ENCODE results near the gene WDFY3.

Gene WDFY3

DNA sequence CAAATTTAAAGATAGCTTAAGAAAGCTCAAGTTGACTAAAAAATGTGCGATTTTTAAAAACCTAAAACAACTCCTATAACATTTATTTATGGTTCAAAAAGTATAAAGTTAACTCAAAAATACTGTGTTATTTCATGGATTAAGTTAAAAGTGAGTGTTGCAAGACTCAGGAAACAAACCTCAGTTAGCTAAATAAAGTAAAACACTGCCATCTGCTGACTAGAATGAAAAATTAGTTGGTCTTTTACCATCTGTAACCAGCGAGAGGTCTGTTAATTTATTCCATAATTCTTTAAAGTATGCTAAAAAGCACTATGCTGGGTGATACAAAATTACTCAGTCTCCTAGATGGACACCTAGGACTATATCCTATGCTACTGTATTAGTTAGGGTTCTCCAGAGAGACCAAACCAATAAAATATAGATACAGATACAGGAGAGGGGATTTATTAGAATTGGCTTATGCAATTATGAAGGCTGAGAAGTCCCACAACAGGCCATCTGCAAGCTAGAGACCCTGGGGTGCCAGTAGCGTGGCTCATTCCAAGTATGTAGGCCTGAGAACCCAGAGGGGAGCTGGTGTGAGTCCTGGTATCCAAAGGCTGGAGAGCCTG, 4.9 kb upstream of the WDFY3 start:
- TF ChIP-seq, protein P1, sequence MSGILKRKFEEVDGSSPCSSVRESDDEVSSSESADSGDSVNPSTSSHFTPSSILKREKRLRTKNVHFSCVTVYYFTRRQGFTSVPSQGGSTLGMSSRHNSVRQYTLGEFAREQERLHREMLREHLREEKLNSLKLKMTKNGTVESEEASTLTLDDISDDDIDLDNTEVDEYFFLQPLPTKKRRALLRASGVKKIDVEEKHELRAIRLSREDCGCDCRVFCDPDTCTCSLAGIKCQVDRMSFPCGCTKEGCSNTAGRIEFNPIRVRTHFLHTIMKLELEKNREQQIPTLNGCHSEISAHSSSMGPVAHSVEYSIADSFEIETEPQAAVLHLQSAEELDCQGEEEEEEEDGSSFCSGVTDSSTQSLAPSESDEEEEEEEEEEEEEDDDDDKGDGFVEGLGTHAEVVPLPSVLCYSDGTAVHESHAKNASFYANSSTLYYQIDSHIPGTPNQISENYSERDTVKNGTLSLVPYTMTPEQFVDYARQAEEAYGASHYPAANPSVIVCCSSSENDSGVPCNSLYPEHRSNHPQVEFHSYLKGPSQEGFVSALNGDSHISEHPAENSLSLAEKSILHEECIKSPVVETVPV (CRISPR knock-in tag; IDR thresholded peaks at IDR 0.05), result no peak
- ATAC-seq, result peak; percentile 31

DNA sequence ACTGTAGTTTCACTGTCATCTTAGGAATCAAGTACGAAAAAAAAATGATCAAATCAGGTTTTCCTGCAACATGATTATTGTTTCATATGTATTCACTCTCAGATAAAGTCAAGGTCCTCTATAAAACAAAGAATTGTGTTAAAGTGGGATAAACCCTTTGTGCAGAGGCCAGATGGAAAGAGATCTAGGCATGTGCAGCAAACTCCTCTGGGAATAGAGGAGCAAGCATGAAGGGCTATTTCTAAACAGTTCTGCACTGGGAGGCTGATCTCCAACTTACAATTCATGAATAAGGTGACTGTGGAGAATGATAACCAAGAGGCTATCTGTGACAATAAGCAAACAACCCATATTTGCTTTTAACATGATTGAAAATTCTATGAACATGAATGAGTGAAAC, 2.4 kb upstream of the WDFY3 start:
- TF ChIP-seq ZFP3 (CRISPR knock-in tag; IDR thresholded peaks at IDR 0.05) (no peak), ZFP30 (CRISPR knock-in tag; IDR thresholded peaks at IDR 0.05) (no peak), RARB (CRISPR knock-in tag; IDR thresholded peaks at IDR 0.05) (no peak), TOX (CRISPR knock-in tag; IDR thresholded peaks at IDR 0.05; ENCODE audit: borderline replicate concordance) (no peak), CSDC2 (CRISPR knock-in tag; IDR thresholded peaks at IDR 0.05) (no peak), ISL1 (CRISPR knock-in tag; IDR thresholded peaks at IDR 0.05) (no peak), ESRRG (CRISPR knock-in tag; IDR thresholded peaks at IDR 0.05) (no peak), ARNTL (CRISPR knock-in tag; IDR thresholded peaks at IDR 0.05; ENCODE audit: borderline replicate concordance, low read depth) (no peak), PPARA (CRISPR knock-in tag; IDR thresholded peaks at IDR 0.05; ENCODE audit: borderline replicate concordance) (no peak), BACH2 (CRISPR knock-in tag; IDR thresholded peaks at IDR 0.05; ENCODE audit: borderline replicate concordance) (no peak), GLIS3 (CRISPR knock-in tag; IDR thresholded peaks at IDR 0.05) (no peak), ZNF8 (CRISPR knock-in tag; IDR thresholded peaks at IDR 0.05) (no peak)
- TF ChIP-seq, protein P2, sequence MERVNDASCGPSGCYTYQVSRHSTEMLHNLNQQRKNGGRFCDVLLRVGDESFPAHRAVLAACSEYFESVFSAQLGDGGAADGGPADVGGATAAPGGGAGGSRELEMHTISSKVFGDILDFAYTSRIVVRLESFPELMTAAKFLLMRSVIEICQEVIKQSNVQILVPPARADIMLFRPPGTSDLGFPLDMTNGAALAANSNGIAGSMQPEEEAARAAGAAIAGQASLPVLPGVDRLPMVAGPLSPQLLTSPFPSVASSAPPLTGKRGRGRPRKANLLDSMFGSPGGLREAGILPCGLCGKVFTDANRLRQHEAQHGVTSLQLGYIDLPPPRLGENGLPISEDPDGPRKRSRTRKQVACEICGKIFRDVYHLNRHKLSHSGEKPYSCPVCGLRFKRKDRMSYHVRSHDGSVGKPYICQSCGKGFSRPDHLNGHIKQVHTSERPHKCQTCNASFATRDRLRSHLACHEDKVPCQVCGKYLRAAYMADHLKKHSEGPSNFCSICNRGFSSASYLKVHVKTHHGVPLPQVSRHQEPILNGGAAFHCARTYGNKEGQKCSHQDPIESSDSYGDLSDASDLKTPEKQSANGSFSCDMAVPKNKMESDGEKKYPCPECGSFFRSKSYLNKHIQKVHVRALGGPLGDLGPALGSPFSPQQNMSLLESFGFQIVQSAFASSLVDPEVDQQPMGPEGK (CRISPR knock-in tag; IDR thresholded peaks at IDR 0.05; ENCODE audit: borderline replicate concordance), result no peak
- TF ChIP-seq, protein P3, sequence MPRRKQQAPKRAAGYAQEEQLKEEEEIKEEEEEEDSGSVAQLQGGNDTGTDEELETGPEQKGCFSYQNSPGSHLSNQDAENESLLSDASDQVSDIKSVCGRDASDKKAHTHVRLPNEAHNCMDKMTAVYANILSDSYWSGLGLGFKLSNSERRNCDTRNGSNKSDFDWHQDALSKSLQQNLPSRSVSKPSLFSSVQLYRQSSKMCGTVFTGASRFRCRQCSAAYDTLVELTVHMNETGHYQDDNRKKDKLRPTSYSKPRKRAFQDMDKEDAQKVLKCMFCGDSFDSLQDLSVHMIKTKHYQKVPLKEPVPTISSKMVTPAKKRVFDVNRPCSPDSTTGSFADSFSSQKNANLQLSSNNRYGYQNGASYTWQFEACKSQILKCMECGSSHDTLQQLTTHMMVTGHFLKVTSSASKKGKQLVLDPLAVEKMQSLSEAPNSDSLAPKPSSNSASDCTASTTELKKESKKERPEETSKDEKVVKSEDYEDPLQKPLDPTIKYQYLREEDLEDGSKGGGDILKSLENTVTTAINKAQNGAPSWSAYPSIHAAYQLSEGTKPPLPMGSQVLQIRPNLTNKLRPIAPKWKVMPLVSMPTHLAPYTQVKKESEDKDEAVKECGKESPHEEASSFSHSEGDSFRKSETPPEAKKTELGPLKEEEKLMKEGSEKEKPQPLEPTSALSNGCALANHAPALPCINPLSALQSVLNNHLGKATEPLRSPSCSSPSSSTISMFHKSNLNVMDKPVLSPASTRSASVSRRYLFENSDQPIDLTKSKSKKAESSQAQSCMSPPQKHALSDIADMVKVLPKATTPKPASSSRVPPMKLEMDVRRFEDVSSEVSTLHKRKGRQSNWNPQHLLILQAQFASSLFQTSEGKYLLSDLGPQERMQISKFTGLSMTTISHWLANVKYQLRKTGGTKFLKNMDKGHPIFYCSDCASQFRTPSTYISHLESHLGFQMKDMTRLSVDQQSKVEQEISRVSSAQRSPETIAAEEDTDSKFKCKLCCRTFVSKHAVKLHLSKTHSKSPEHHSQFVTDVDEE (CRISPR knock-in tag; IDR thresholded peaks at IDR 0.05), result no peak

DNA sequence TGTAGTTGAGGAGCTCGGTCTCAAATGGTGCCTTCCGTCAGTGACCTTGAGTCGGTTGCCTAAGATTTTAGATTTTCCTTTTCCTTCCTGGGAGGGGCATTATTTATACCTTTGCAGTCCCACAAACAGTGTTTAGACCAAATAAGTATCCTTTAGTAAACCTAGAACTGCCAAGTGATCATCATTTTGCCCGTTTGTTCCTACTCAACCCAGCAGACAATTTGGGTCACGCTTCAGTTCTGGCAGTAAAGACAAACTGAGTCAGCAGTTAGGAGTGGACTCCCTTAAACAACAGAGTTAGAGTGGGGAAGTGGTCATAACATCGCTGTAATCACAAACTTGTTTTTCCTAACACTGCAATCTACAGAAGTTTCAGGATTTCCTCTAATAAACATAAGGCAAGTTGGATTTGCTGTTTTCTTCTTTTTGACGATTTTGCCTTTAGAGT, 777 bp upstream of the WDFY3 start:
- TF ChIP-seq ISL1 (CRISPR knock-in tag; IDR thresholded peaks at IDR 0.05) (no peak), GLIS3 (CRISPR knock-in tag; IDR thresholded peaks at IDR 0.05) (no peak), ARNTL (CRISPR knock-in tag; IDR thresholded peaks at IDR 0.05; ENCODE audit: borderline replicate concordance, low read depth) (no peak)
- TF ChIP-seq, protein P2 (CRISPR knock-in tag; IDR thresholded peaks at IDR 0.05; ENCODE audit: borderline replicate concordance), result no peak

More for the DNA sequence above, 2.4 kb upstream of the WDFY3 start:
- no peak for ATAC-seq

DNA sequence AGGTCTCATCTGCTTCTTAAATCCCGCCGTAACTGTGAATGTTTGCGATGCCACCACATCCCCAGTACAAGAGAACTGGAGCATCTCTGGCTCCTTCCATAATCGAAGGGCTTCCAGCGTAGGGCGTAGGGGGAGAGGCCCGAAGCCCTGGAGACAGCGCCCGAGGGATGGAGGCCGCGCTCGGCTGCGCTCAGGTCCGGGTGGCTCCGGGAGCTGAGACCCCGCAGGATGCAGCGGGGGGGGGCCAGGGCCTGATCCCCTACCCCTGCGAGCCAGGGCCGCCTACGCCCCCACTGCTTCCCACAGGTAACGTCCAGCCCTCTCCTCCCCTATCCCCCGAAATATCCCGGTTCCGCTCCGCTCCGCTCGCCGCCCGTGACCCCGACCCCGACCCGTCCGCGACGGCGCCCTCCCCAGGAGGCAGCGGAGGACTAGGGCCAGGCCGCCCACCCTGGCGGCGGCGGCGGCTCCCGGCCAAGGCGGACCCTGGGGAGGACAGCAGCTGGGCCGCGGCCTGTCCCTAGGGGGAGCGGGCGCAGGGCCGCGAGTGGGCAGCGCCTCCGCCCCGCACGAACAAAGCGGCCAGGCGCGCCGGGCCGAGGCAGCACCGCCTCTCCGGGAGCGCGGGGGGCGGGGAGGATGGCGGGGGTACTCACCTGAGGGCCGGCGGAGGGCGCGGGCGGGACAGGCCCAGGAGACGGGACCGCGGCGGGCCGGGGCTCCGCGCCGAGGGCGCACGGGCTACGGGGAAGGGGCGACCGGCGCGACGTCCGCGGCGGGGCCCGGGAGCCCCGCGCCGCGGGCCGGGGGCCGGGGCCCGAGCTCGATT, 723 bp downstream of the WDFY3 start:
- ATAC-seq, result peak; percentile 56
- TF ChIP-seq TOX (CRISPR knock-in tag; IDR thresholded peaks at IDR 0.05; ENCODE audit: borderline replicate concordance), result no peak
- TF ChIP-seq GLIS3 (CRISPR knock-in tag; IDR thresholded peaks at IDR 0.05), result no peak
- TF ChIP-seq ARNTL (CRISPR knock-in tag; IDR thresholded peaks at IDR 0.05; ENCODE audit: borderline replicate concordance, low read depth), result no peak
- TF ChIP-seq, protein P2 (CRISPR knock-in tag; IDR thresholded peaks at IDR 0.05; ENCODE audit: borderline replicate concordance), result no peak
- TF ChIP-seq ZFP30 (CRISPR knock-in tag; IDR thresholded peaks at IDR 0.05), result no peak

More for the DNA sequence above, 777 bp upstream of the WDFY3 start:
- peak; percentile 3 for ATAC-seq

Measured in SK-N-SH treated with all-trans-retinoic acid at 6 μM for 48 hours (cell line).